Stimulated activated CD4-positive, alpha-beta T cell treated with anti-CD3 and anti-CD28 coated beads, Interleukin-2, amount 100 ng/mL, for 48 hours (primary cell): ENCODE data around the gene ZBTB49.

Experiments used
- DNase-seq, 2 donors: peaks; one replicate each; pipeline ENCODE4 v3.0.0-alpha.2; 2020

The ZBTB49 gene

GRCh38 chr4:4281787-4282186 is 8.3 kb upstream of the ZBTB49 start:
- no peak for DNase-seq

GRCh38 chr4:4284827-4285618 is 5.0 kb upstream of the ZBTB49 start:
- no peak for DNase-seq

GRCh38 chr4:4288098-4288497 is 2.0 kb upstream of the ZBTB49 start:
- no peak for DNase-seq

GRCh38 chr4:4289055-4289454 is 996 bp upstream of the ZBTB49 start:
- DNase-seq, result no peak

GRCh38 chr4:4289597-4289940 is 482 bp upstream of the ZBTB49 start:
- no peak for DNase-seq

GRCh38 chr4:4293279-4293678 is 3.2 kb downstream of the ZBTB49 start:
- no peak for DNase-seq

DNA sequence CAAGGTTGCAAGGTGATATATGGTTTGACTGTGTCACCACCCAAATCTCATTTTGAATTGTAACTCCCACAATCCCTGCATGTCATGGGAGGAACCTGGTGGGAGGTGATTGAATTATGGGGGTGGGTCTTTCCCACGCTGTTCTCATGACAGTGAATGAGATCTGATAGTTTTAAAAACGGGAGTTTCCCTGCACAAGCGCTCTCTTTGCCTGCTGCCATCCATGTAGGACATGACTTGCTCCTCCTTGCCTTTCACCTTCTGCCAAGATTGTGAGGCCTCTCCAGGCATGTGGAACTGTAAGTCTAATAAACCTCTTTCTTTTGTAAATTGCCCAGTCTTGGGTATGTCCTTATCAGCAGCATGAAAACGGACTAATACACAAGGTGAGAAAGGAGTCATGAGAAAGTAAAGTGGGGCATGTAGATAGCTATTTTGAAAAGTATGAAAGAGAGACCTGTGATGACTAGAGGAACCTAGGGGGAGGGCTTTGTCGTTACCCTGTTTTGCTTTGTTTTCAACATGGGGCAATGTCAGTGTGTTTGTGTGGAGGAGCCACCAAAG is 6.3 kb downstream of the ZBTB49 start:
- DNase-seq, result no peak

GRCh38 chr4:4299006-4299405 is 9.0 kb downstream of the ZBTB49 start:
- DNase-seq, result no peak

- no peak for DNase-seq
Observed at GRCh38 chr4:4302001-4302400, 11.9 kb downstream of the ZBTB49 start.

GRCh38 chr4:4302416-4302815 is 12.4 kb downstream of the ZBTB49 start:
- no peak for DNase-seq

GRCh38 chr4:4306920-4307319 is 16.9 kb downstream of the ZBTB49 start:
- DNase-seq, result no peak

DNA sequence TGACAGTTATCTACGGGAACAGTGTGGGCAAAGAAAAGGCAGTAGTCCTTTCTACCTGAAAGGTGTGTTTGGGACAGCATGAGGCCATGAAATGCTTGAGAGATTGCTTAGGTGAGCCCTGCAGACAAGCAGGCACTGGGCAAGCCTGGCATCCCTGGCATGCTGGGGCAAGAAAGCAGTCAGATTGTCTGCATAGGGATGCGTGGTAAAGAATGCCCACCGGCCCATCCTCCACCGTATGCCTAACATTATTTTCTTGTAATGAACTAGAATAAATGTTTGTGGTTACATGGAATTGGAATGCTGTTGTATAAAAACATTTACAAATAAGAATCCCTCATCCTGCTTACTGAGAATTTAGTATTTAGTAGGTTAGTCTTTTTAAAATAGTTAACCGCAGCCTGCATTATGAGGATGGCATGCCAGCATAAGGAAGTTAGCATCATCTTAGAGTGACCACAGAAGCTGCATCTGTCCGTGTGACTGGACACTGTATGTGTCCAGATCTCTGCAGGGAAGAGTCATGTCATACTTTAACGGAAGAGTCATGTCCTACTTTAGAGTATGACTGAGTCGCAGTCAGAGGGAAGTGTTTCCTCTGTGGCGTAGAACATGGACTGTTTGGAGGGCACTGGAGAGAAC is 18.9 kb downstream of the ZBTB49 start:
- no peak for DNase-seq

GRCh38 chr4:4311193-4311592 is 21.1 kb downstream of the ZBTB49 start:
- DNase-seq, result no peak

DNA sequence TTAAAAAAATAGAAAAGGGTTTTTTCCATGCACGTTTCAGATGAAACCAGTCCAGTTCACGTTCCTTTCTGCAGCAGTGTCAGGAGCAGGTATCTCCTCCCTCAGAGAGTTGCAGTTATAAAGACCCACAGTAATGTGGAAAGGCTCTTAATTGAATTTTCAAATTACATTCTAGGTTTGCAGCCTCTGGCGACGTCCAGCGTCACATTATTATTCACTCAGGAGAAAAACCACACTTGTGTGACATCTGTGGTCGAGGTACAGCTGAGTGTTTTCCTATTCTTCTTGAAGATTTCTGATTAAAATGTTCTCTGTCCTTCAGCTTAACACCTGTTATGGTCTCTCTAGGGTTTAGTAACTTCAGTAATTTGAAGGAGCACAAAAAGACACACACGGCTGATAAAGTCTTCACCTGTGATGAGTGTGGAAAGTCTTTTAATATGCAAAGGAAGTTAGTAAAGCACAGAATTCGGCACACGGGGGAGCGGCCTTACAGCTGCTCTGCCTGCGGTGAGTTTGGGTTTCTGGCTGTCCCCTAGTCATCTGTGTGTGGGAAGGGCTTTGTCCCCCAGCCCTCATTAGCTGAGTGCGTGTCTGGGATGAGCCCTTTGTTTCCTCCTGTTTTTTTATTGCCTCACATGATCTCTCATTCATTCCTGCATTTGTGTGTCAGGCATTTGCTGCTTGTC is 25.6 kb downstream of the ZBTB49 start:
- no peak for DNase-seq

- DNase-seq, result no peak
Observed at GRCh38 chr4:4316150-4316495, 26.1 kb downstream of the ZBTB49 start.

GRCh38 chr4:4317496-4318232 is 27.6 kb downstream of the ZBTB49 start:
- no peak for DNase-seq

DNA sequence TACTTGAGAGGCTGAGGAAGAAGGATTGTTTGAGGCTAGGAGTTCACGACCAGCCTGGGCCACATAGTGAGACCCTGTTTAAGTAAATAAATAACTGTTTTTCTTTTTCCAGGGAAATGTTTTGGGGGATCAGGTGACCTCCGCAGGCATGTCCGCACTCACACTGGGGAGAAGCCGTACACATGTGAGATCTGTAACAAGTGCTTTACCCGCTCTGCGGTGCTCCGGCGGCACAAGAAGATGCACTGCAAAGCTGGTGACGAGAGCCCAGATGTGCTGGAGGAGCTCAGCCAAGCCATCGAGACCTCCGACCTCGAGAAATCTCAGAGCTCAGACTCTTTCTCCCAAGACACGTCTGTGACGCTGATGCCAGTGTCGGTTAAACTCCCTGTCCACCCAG is 30.5 kb downstream of the ZBTB49 start:
- no peak for DNase-seq

DNA sequence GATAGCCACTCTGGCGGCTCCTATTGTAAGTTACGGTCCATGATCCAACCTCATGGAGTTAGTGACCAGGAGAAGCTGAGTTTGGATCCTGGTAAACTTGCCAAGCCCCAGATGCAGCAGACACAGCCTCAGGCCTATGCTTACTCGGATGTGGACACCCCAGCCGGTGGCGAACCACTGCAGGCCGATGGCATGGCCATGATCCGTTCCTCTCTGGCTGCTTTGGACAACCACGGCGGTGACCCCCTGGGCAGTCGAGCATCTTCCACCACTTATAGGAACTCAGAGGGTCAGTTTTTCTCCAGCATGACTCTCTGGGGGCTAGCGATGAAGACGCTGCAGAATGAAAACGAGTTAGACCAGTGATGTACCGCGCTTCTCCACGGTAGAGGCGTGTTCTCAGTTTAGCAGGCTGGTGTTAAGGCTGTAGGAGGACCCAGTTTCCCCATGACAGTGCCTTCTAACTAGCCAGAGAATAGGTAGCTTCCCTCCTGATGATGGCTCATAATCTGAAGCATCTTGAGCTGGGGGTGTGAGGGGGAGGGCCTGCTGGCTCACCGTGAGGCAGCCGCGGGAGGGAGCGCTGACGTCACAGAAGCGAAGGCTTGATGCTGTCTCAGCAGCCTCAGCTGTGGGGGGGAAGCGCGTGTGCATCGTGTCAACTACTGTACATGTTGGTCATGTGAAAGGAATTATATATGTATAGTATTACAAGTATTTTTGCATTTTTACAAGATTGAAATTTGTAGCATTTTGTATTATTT is 31.1 kb downstream of the ZBTB49 start:
- DNase-seq, result no peak

DNA sequence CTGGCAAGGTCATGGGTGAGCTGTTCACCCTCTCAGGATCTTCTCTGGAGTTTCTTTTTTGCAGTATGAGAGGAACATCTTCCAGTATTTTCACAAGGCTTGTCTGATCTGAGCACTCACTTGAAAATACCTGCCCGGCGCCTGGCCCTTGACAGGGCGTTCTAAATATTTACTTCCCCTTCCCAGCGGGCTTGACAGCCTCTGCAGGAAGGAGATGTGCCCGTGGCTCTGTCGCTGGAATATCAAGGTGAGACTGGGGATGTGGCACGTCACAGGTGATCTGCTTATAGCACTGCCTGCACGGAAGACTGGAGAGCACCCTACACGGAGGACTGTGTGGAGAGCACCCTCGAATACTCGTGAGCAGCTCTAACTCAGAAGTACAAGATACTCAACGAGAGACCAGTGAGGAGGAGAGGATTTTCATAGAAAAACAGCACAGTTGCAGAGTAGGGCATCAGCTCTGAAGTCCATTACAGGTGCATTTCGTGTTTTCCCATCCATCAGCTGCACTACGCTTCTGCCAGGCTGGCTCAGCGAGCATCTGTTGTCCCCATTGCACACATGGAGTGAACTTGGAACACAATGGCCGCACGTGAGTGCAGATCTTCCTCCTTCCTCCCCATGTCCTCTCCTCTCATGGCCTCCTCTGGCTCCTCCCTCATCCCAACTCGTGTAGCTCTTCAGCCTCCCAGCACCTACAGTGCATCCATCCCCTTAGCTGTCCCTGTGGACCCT is 32.1 kb downstream of the ZBTB49 start:
- no peak for DNase-seq

DNA sequence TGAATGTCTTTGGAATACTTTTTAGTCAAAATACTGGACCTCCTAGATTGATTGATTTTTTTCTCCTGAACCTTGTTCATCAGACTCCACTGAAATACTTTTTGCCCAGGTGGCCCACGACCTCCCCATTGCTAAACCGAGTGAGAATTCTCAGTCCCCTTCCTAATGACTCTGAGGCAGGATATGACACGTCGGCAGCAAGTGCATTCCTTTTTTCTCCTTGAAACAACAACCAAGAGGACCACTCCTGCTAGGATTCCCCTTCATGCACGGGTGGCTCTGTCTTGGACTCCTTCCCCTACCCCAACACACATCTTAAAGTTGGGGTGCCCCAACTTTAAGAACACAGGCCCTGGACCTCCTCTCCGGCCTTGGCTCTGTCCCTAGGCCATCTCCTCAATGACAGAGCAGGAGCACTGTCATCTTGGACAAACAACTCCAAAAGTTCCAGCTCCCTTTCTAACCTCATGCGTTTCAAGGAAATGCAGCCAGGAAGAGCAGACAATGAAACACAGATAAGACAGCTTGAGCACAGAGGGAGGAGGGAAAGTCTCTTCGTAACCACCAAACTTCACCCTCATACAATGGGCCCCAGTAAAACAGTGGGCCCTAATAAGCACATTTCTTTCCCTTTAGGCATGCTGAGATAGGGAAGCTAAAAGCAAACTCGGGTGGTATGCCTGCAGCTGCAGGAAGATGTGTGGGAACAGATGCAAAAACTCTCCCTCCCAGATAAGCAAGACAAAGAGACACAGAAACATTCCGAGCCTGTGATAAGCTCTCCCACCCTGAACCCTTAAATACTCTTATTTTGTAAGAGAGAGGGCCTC is 33.9 kb downstream of the ZBTB49 start:
- DNase-seq, result no peak

GRCh38 chr4:4325321-4325720 is 35.3 kb downstream of the ZBTB49 start:
- DNase-seq, result no peak
